SJCRH30 (cell line): ENCODE results near the gene PEAR1. TPM values are rescaled to one million over a fixed set of nuclear protein-coding genes. Genes with fewer than 3 reads are reported as not detected.

Source experiments
- DNase-seq, 2 experiments: peaks; one replicate each; pipeline ENCODE4 v3.0.0-alpha.2; 2015 to 2020
- H3K27ac ChIP-seq: fragments of 250-450 bp; sonication (Bioruptor Pico); 2 replicates; pipeline ENCODE4 v1.5.1; 2020; ENCODE audit warnings: mild to moderate bottlenecking, moderate library complexity
- H3K27me3 ChIP-seq: fragments of 250-450 bp; sonication (Bioruptor Pico); 2 replicates; pipeline ENCODE4 v1.5.1; 2020; ENCODE audit warnings: mild to moderate bottlenecking, moderate library complexity
- H3K36me3 ChIP-seq: fragments of 250-450 bp; sonication (Bioruptor Pico); 2 replicates; pipeline ENCODE4 v1.5.1; 2020; ENCODE audit warnings: mild to moderate bottlenecking, moderate library complexity
- H3K4me1 ChIP-seq: fragments of 250-450 bp; sonication (Bioruptor Pico); 2 replicates; pipeline ENCODE4 v1.5.1; 2020; ENCODE audit warnings: mild to moderate bottlenecking, moderate library complexity
- H3K4me3 ChIP-seq: fragments of 250-450 bp; sonication (Bioruptor Pico); 2 replicates; pipeline ENCODE4 v1.5.1; 2020; ENCODE audit warnings: mild to moderate bottlenecking, moderate library complexity
- H3K9me3 ChIP-seq: fragments of 250-450 bp; sonication (Bioruptor Pico); replicated peaks from 2 replicates; pipeline ENCODE4 v1.5.1; 2020; ENCODE audit warnings: mild to moderate bottlenecking, moderate library complexity
- total RNA-seq: library from RNA; depleted of rRNA; stranded (reverse); fragments of >200 nt; shearing (Covaris generic); gene quantifications from 2 replicates; pipeline ENCODE4 v1.2.3, GENCODE V29; 2014

The PEAR1 gene
- total RNA-seq, 1 experiment from 2014 or later: not detected

DNA sequence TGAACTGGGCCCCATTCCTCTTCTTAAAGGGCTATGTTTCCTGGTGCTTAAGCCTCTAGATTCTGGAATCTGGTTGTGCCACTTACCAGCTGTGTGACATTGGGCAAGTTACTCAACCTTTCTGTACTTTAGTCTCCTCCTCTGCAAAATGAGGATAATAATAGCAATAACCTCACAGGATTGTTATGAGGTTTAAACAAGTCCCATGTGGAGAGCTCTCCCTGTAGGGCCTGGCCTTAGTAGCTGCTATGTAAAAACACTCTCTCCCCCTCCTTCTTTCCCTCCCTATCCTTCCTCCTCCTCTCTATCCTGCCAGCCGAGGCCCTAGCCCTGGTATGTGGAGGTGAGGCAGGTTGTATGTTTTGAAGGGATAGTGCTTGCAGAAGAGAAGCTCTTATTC, 8.2 kb upstream of the PEAR1 start:
- H3K4me3 ChIP-seq: no peak overlapping the region
- no peaks in the 10 kb centered on the region for H3K36me3 ChIP-seq
- no peak overlapping the region for H3K27ac ChIP-seq
- H3K9me3 ChIP-seq: no peaks in the 10 kb centered on the region
- peaks cover 9% of the 10 kb centered on the region; the same call in 1 of the 2 replicates for H3K27me3 ChIP-seq
- no peaks in the 10 kb centered on the region for H3K4me1 ChIP-seq
- DNase-seq: no peak

DNA sequence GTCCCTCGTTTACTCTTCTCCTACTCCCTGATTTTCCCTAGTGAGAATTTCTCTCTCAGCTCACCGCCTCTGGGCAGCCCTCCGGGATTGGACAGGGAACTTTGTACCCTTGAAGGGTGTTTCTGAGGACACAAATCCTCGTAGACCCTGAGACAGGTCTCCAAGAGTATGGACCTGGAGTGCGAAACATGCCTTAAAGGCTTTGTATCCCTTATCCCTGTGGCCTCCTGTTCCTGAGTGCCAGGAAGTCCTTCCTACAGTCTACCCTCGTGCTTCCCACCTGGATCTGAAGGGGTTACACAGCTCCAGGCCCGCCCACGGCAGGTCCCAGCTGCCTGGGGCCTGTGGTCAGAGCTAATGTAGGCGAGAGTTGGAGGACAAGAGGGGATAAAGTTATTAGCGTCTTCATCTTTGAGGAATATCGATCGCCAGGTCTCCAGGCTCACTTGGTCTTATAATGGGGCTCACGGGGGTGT, 7.6 kb upstream of the PEAR1 start:
- Histone ChIP-seq H3K36me3 (no peaks in the 10 kb centered on the region), H3K27me3 (peaks cover 11% of the 10 kb centered on the region; the same call in 1 of the 2 replicates), H3K9me3 (no peaks in the 10 kb centered on the region), H3K27ac (no peak overlapping the region), H3K4me1 (no peaks in the 10 kb centered on the region), H3K4me3 (no peak overlapping the region)
- DNase-seq: no peak

DNA sequence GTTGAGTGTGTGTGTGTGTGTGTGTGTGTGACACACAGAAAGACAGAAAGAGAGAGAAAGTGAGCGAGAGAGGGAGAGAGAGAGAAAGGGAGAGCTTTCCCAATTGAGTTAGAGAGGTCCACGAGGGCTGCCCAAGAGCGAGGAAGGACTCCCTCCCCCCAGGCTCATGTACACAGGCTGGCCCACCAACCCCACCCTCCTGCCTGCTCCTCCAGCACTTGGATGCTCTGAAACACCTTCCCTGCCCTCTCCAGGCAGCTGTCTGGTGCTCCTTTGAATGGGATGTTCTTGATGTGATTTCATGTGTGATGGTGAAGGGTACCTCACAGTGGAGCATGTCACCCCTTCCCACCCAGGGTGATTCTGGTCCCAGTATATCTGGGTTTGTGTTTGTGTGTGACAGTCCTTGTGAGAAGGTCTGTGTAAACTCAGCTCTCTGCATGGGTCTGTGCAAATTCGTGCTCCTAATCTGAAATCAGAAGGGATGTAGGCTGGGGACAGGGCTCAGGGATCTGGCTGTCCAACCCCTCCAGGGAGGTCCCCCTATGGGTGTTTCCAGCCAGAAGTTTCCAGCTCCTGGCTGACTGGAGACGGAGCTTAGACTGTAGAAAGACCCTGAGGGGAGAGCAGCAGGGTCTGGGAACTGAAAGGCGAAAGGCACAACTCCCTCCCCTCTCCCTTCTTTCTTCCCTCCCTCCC, 6.8 kb upstream of the PEAR1 start:
- H3K4me3 ChIP-seq: no peak overlapping the region
- H3K4me1 ChIP-seq: no peaks in the 10 kb centered on the region
- no peak overlapping the region for H3K27ac ChIP-seq
- DNase-seq: no peak
- H3K27me3 ChIP-seq: peaks cover 11% of the 10 kb centered on the region; the same call in 1 of the 2 replicates
- no peaks in the 10 kb centered on the region for H3K36me3 ChIP-seq
- no peaks in the 10 kb centered on the region for H3K9me3 ChIP-seq

- Histone ChIP-seq H3K27me3 (peaks cover 11% of the 10 kb centered on the region; the same call in 1 of the 2 replicates), H3K27ac (no peak overlapping the region), H3K4me3 (no peak overlapping the region), H3K9me3 (no peaks in the 10 kb centered on the region), H3K36me3 (no peaks in the 10 kb centered on the region), H3K4me1 (no peaks in the 10 kb centered on the region)
- no peak for DNase-seq
Observed at GRCh38 chr1:156887317-156887716, 6.2 kb upstream of the PEAR1 start.

DNA sequence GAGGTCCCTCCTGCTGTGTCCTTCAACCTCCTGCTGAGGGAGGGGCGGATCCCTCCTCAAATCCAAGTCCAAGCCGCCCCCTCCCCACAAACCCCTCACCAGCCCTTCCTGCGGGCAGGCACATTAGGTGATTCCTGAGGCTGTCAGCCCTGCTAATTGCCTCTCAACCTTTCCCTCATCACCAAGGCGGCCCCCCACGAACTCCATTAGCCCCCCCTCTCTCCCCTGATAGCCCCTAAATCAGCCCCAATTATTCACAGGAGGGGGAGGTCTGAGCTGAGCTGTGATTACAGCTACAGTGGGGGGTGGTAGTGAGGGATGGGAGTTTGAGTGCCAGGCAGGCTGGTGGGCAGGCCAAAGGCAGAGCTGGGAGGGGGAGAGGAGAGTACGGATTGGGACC, 5.8 kb upstream of the PEAR1 start:
- Histone ChIP-seq H3K27me3 (peaks cover 11% of the 10 kb centered on the region; the same call in 1 of the 2 replicates), H3K36me3 (no peaks in the 10 kb centered on the region), H3K9me3 (no peaks in the 10 kb centered on the region), H3K4me1 (no peaks in the 10 kb centered on the region), H3K4me3 (no peak overlapping the region), H3K27ac (no peak overlapping the region)
- DNase-seq: no peak

GRCh38 chr1:156889802-156890580, 3.5 kb upstream of the PEAR1 start:
- no peak overlapping the region for H3K27ac ChIP-seq
- peak; percentile 71 to 87 for DNase-seq

DNA sequence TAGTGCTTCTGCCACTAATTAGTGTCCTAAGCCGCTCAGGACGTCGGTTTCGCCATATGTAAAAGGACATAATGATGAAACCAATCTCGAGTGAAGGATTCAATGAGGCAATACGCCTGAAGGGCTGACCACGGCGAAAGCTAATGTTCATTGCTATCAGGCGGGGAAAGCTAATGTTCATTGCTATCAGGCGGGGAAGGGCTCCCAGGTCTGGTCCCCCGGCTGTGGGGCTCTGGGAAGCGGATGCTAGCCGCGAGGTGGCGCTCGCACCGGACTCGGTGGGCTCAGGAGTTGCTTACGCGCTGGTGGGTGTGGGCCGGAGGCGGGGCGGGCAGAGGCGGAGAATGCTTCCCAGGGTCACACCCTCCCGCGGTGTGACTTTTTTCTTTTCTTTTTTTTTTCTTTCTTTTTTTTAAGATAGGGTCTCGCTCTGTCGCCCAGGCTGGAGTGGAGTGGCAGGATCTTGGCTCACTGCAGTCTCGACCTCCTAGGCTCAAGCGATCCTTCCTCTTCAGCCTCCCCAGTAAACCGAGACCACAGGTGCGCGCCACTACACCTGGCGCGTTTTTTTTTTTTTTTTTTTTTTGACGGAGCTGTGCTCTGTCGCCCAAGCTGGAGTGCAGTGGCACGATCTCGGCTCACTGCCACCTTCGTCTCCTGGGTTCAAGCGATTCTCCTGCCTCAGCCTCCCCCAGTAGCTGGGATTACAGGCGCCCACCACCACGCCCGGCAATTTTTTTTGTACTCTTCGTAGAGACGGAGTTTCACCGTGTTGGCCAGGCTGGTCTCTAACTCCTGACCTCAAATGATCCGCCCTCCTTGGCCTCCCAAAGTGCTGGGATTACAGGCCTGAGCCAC, 1.1 kb upstream of the PEAR1 start:
- Histone ChIP-seq H3K4me3 (no peak overlapping the region), H3K27ac (no peak overlapping the region), H3K27me3 (peaks cover 7% of the 10 kb centered on the region; the same call in 1 of the 2 replicates), H3K4me1 (peaks cover 7% of the 10 kb centered on the region; the same call in 1 of the 2 replicates), H3K36me3 (no peaks in the 10 kb centered on the region), H3K9me3 (no peaks in the 10 kb centered on the region)
- peak; percentile 82 to 84 for DNase-seq

More at GRCh38 chr1:156889802-156890580, 3.5 kb upstream of the PEAR1 start:
- Histone ChIP-seq H3K27me3 (peaks cover 7% of the 10 kb centered on the region; the same call in 1 of the 2 replicates), H3K36me3 (no peaks in the 10 kb centered on the region), H3K9me3 (no peaks in the 10 kb centered on the region), H3K4me1 (no peaks in the 10 kb centered on the region), H3K4me3 (no peak overlapping the region)

- no peak overlapping the region for H3K27ac ChIP-seq
- DNase-seq: no peak
- no peaks in the 10 kb centered on the region for H3K9me3 ChIP-seq
- no peaks in the 10 kb centered on the region for H3K36me3 ChIP-seq
- H3K4me1 ChIP-seq: peaks cover 9% of the 10 kb centered on the region; the same call in 1 of the 2 replicates
- peaks cover 7% of the 10 kb centered on the region; the same call in 1 of the 2 replicates for H3K27me3 ChIP-seq
- no peak overlapping the region for H3K4me3 ChIP-seq
Observed at GRCh38 chr1:156894001-156894400, 483 bp downstream of the PEAR1 start.

DNA sequence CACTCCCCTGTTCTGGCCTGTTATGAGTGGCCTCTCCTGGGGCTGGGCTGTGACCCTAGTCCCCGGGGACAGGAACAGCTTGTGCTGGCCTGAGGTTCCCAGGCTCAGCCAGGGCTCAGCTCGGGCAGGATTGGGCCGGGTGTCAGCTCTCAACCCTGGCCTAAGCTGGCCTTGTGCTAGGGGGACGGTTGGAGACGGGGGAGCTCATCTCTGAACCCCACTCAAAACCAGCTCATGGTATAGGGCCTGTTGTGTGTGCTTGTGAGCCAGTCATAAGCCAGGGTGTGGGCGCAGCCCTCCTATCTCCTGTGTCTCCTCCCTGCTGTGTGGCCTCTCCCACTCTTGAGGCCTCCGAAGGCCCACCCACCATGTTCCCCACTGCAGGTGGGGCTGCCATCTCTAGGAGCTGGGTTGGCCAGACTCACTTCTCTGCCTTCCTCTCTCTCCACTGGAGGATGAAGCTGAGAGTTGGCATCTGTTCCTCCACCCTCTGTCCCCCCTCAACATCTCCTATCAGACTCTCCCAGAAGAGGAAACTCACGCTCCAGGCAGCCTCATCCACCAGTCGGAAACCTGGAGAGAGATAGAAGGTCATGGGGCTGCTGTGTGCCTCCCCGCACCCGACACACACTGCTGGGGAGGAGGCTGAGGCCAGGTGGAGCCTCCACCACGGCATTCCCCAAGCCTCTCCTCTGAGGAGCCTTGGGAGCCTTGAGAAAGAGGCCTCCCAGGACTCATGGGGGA, 1.4 kb downstream of the PEAR1 start:
- Histone ChIP-seq H3K4me1 (peaks cover 9% of the 10 kb centered on the region; the same call in 1 of the 2 replicates), H3K27me3 (peaks cover 9% of the 10 kb centered on the region; the same call in 1 of the 2 replicates), H3K27ac (no peak overlapping the region), H3K36me3 (no peaks in the 10 kb centered on the region), H3K4me3 (no peak overlapping the region), H3K9me3 (no peaks in the 10 kb centered on the region)
- DNase-seq: no peak

- DNase-seq: no peak
- H3K4me1 ChIP-seq: peaks cover 9% of the 10 kb centered on the region; the same call in 1 of the 2 replicates
- no peaks in the 10 kb centered on the region for H3K9me3 ChIP-seq
- H3K27ac ChIP-seq: no peak overlapping the region
- no peaks in the 10 kb centered on the region for H3K36me3 ChIP-seq
- peaks cover 7% of the 10 kb centered on the region; the same call in 1 of the 2 replicates for H3K27me3 ChIP-seq
- no peak overlapping the region for H3K4me3 ChIP-seq
Observed at GRCh38 chr1:156895455-156895812, 1.9 kb downstream of the PEAR1 start.

- no peak overlapping the region for H3K27ac ChIP-seq
Observed at GRCh38 chr1:156895927-156896326, 2.4 kb downstream of the PEAR1 start.

GRCh38 chr1:156896490-156897033, 3.0 kb downstream of the PEAR1 start:
- no peak for DNase-seq
- no peak overlapping the region for H3K27ac ChIP-seq
- no peak overlapping the region for H3K4me3 ChIP-seq
- H3K4me1 ChIP-seq: peaks cover 9% of the 10 kb centered on the region; the same call in 1 of the 2 replicates
- H3K27me3 ChIP-seq: peaks cover 7% of the 10 kb centered on the region; the same call in 1 of the 2 replicates
- H3K9me3 ChIP-seq: no peaks in the 10 kb centered on the region
- no peaks in the 10 kb centered on the region for H3K36me3 ChIP-seq

More at GRCh38 chr1:156895927-156896326, 2.4 kb downstream of the PEAR1 start:
- H3K4me3 ChIP-seq: no peak overlapping the region
- DNase-seq: no peak
- no peaks in the 10 kb centered on the region for H3K36me3 ChIP-seq
- peaks cover 9% of the 10 kb centered on the region; the same call in 1 of the 2 replicates for H3K4me1 ChIP-seq
- no peaks in the 10 kb centered on the region for H3K9me3 ChIP-seq
- peaks cover 7% of the 10 kb centered on the region; the same call in 1 of the 2 replicates for H3K27me3 ChIP-seq

DNA sequence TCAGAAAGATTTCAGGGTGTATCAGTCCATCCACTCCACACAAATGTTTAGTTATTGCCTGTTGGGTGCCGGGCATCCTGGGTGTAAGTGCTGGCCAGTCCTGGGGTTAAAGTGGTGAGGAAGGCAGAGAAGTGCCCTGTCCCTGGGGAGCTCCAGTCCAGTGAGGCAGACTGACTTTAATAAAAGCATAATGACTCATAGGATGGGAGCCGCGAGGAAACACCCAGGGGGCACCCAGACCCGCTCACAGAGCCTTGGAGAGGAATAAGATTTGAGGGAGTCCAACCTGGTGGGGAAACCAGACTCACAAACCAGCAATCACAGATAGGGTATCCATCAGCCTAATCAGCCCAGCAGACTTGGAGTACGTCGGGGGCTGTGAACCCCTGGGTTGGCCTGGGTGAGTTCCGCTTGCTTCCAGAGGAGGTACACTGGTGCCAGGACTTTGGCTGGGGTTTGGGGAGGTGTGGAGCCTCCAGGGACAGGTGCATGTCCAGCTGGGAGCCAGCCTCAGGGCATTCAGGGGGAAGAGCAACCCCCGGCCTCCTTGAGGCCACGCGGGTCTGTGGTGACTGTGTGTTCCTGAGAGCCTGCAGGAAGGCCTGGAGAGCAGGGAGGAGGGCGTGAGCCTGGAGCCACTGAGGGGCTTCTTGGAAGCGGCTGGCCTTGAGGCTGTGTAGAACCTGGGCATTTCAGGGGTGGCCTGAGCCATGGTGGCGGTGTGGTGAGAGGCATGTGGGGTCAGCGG, 3.7 kb downstream of the PEAR1 start:
- H3K36me3 ChIP-seq: no peaks in the 10 kb centered on the region
- peaks cover 9% of the 10 kb centered on the region; the same call in 1 of the 2 replicates for H3K4me1 ChIP-seq
- H3K4me3 ChIP-seq: no peak overlapping the region
- no peaks in the 10 kb centered on the region for H3K9me3 ChIP-seq
- peaks cover 7% of the 10 kb centered on the region; the same call in 1 of the 2 replicates for H3K27me3 ChIP-seq
- H3K27ac ChIP-seq: no peak overlapping the region
- DNase-seq: no peak
